Natural killer cell treated with Interleukin-12 subunit alpha and Interleukin-12 subunit beta and Interleukin-15 and Interleukin-18, amount 100 ng/mL, for 72 hours (primary cell): ENCODE measurements around the gene PKP4. TPM values are rescaled to one million over a fixed set of nuclear protein-coding genes. Genes with fewer than 3 reads are reported as not detected.

Experiments
- ATAC-seq, 2 donors: fragments of 150-1000 bp; cut with Tn5 transposase in 1 of 2; sonication (Bioruptor Pico), chemical (Tn5 transposase) in 1 of 2; 2 replicates each; pipeline ENCODE4 v1.10.0; 2021
- DNase-seq: peaks from one replicate; pipeline ENCODE4 v3.0.0; 2022; ENCODE audit warnings: low spot score
- H3K27ac Mint-ChIP-seq, 2 donors: 1 replicate in 1 of 2; 2 replicates in 1 of 2; pipeline ENCODE4 v1.8.0; 2022; ENCODE audit warnings: mixed read lengths in 2 of 2, mild to moderate bottlenecking in 1 of 2, moderate library complexity in 1 of 2
- H3K27me3 Mint-ChIP-seq, 2 donors: 1 replicate in 1 of 2; 2 replicates in 1 of 2; pipeline ENCODE4 v1.8.0; 2022; ENCODE audit warnings: mixed read lengths in 2 of 2
- H3K36me3 Mint-ChIP-seq: one replicate; pipeline ENCODE4 v1.8.0; 2022; ENCODE audit warnings: mixed read lengths
- H3K4me1 Mint-ChIP-seq, 2 donors: 1 replicate in 1 of 2; 2 replicates in 1 of 2; pipeline ENCODE4 v1.8.0; 2022; ENCODE audit warnings: low read depth in 2 of 2, mixed read lengths in 2 of 2, mild to moderate bottlenecking in 1 of 2
- H3K4me3 Mint-ChIP-seq: one replicate; pipeline ENCODE4 v1.8.0; 2022; ENCODE audit warnings: mixed read lengths
- H3K9me3 Mint-ChIP-seq: 2 replicates; pipeline ENCODE4 v1.8.0; 2022; ENCODE audit warnings: mixed read lengths
- total RNA-seq, 2 donors: library from RNA; stranded (reverse); gene quantifications; one replicate each; pipeline ENCODE4 v1.2.3, GENCODE V29; 2022

PKP4 gene
- total RNA-seq, 2 donors from 2014 or later, result 16.9 to 54.4 TPM

- Mint-ChIP-seq H3K4me1 (no peaks in the 10 kb centered on the region), H3K4me3 (no peak overlapping the region), H3K9me3 (no peaks in the 10 kb centered on the region), H3K36me3 (no peaks in the 10 kb centered on the region), H3K27ac (no peak overlapping the region), H3K27me3 (no peaks in the 10 kb centered on the region)
- DNase-seq, result no peak
- ATAC-seq, result no peak
Measured at GRCh38 chr2:158553257-158553656, 96.5 kb downstream of the PKP4 start.

DNA sequence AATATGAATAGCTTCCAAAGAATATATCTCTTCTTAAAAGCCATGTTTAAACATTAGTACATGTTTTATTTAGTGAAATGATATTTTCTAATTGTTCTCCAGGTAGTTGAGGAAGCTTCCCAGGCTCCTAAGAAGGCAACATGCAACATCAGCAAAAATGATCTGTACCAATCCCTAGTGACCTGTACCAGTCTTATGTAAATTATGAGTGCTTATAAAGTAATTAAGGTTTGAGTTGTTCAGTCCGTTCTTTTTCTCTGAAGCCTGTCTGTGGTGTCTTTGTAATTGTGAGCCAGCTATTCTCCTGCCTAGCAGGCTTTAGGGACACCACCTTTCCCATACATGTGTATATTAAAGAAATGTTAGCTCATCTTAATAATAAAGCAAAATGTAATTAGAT, 98.2 kb downstream of the PKP4 start:
- DNase-seq (no peak), ATAC-seq (no peak)
- Mint-ChIP-seq H3K27ac (no peak overlapping the region), H3K4me1 (no peaks in the 10 kb centered on the region), H3K9me3 (no peaks in the 10 kb centered on the region), H3K36me3 (no peaks in the 10 kb centered on the region), H3K27me3 (no peaks in the 10 kb centered on the region), H3K4me3 (no peak overlapping the region)

GRCh38 chr2:158556124-158556523, 99.4 kb downstream of the PKP4 start:
- Mint-ChIP-seq H3K4me3 (no peak overlapping the region), H3K27me3 (no peaks in the 10 kb centered on the region)
- ATAC-seq, result no peak

GRCh38 chr2:158557752-158558151, 101.0 kb downstream of the PKP4 start:
- no peak overlapping the region for H3K4me3 Mint-ChIP-seq
- H3K9me3 Mint-ChIP-seq, result no peaks in the 10 kb centered on the region
- no peaks in the 10 kb centered on the region for H3K4me1 Mint-ChIP-seq
- H3K27me3 Mint-ChIP-seq, result no peaks in the 10 kb centered on the region
- no peak for DNase-seq
- no peaks in the 10 kb centered on the region for H3K36me3 Mint-ChIP-seq
- no peak for ATAC-seq
- H3K27ac Mint-ChIP-seq, result no peak overlapping the region

More at GRCh38 chr2:158556124-158556523, 99.4 kb downstream of the PKP4 start:
- no peak overlapping the region for H3K27ac Mint-ChIP-seq
- no peak for DNase-seq
- H3K4me1 Mint-ChIP-seq, result no peaks in the 10 kb centered on the region
- no peaks in the 10 kb centered on the region for H3K9me3 Mint-ChIP-seq
- no peaks in the 10 kb centered on the region for H3K36me3 Mint-ChIP-seq

DNA sequence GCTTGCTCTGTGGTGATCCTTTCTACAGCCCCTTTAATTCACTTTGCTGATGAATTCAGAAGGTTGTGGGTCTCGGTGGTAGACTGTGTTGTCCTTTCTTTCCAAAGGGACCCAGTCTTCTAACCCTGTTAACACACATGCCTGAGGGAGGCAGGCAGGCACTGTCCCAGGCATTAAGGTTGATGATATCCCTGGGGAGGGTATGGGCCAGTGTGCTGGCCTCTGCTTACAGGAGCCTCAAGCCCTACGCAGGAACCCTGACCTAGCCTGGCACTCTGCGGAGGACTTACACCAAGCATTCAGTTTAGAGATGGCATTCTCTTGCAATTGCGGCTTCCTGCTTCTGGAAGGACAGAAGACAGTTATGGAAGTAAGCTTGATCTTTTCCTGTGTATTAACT, 102.5 kb downstream of the PKP4 start:
- H3K4me3 Mint-ChIP-seq, result no peak overlapping the region
- no peak for DNase-seq

DNA sequence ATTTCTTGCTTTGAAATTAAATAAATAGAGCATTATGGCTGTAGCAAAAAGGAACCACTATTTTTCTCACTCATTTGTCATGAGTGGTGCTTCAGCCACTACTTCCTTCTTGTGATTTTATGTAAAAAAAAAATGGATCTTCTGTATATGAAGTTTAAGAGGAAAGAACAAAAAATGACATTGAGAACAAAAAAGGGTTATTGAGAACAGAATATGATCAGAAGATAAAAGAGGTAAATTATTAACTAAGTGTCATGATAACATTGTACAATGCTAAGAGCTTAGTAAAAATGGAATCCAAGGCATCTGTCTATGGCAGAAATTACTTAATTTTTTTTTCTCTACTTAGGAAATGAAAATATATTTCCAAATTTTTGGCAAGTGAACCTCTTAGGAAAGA, 103.5 kb downstream of the PKP4 start:
- ATAC-seq (no peak), DNase-seq (no peak)
- Mint-ChIP-seq H3K4me3 (no peak overlapping the region), H3K36me3 (no peaks in the 10 kb centered on the region), H3K27ac (no peak overlapping the region), H3K4me1 (no peaks in the 10 kb centered on the region), H3K27me3 (no peaks in the 10 kb centered on the region), H3K9me3 (no peaks in the 10 kb centered on the region)

More for the DNA sequence above, 102.5 kb downstream of the PKP4 start:
- Mint-ChIP-seq H3K27me3 (no peaks in the 10 kb centered on the region), H3K9me3 (no peaks in the 10 kb centered on the region), H3K36me3 (no peaks in the 10 kb centered on the region), H3K4me1 (no peaks in the 10 kb centered on the region), H3K27ac (no peak overlapping the region)
- no peak for ATAC-seq

- DNase-seq, result no peak
- Mint-ChIP-seq H3K27me3 (no peaks in the 10 kb centered on the region), H3K36me3 (no peaks in the 10 kb centered on the region), H3K9me3 (no peaks in the 10 kb centered on the region), H3K27ac (no peak overlapping the region), H3K4me3 (no peak overlapping the region), H3K4me1 (no peaks in the 10 kb centered on the region)
- no peak for ATAC-seq
Measured at GRCh38 chr2:158561054-158561453, 104.3 kb downstream of the PKP4 start.

DNA sequence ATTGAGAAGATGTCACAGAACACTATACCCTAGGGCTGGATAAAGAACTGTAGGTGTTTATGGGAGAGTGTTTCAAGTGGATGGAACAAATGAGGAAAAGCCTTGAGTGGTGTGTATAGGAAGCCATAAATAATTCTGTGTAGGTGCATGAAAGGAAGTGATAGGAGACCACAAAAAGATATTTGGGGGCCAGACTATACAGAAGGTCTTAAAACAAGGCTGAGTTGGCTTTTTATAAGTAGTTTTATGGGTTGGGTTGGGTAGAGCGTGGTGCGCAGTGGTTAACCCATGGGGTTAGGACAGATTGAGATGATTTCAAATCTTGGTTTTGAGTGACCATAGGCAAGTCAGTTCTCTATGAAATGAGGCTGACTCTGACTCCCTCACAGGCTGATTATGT, 110.5 kb downstream of the PKP4 start:
- H3K27ac Mint-ChIP-seq, result no peak overlapping the region
- no peak for DNase-seq
- peaks cover 3% of the 10 kb centered on the region for H3K9me3 Mint-ChIP-seq
- no peak overlapping the region for H3K4me3 Mint-ChIP-seq
- no peaks in the 10 kb centered on the region for H3K4me1 Mint-ChIP-seq
- peaks cover 0 to 8% of the 10 kb centered on the region in 2 donors for H3K27me3 Mint-ChIP-seq
- no peaks in the 10 kb centered on the region for H3K36me3 Mint-ChIP-seq
- ATAC-seq, result no peak

GRCh38 chr2:158569284-158569683, 112.5 kb downstream of the PKP4 start:
- ATAC-seq, result no peak
- no peak for DNase-seq
- Mint-ChIP-seq H3K4me3 (no peak overlapping the region), H3K27ac (no peak overlapping the region), H3K9me3 (peaks cover 3% of the 10 kb centered on the region), H3K4me1 (no peaks in the 10 kb centered on the region), H3K27me3 (peaks cover 0 to 8% of the 10 kb centered on the region in 2 donors), H3K36me3 (no peaks in the 10 kb centered on the region)

DNA sequence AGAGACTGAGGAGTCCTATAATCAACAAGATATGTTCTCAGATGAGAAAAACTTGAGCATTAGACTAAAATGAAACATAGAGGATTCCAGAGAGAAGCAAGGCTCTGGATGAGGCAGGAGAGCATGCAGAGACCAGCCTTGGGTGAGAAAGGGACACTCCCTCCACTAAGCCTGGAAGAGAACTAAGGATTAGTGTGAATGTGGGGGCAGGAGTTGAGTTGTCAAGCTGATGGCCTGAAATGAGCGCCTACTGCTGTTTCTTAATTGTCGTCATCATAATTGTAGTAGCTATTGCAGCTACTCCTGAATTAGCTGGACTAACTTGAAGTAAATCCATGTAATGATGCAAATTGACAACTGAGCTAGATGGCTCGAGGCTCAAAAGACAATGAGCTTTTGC, 114.1 kb downstream of the PKP4 start:
- no peak for ATAC-seq
- H3K27me3 Mint-ChIP-seq, result peaks cover 0 to 8% of the 10 kb centered on the region in 2 donors
- H3K36me3 Mint-ChIP-seq, result no peaks in the 10 kb centered on the region
- H3K27ac Mint-ChIP-seq, result no peak overlapping the region
- H3K9me3 Mint-ChIP-seq, result peaks cover 3% of the 10 kb centered on the region
- H3K4me3 Mint-ChIP-seq, result no peak overlapping the region
- no peaks in the 10 kb centered on the region for H3K4me1 Mint-ChIP-seq
- no peak for DNase-seq

- Mint-ChIP-seq H3K27me3 (peaks cover 0 to 2% of the 10 kb centered on the region in 2 donors), H3K9me3 (no peaks in the 10 kb centered on the region), H3K4me1 (no peaks in the 10 kb centered on the region), H3K4me3 (no peak overlapping the region), H3K36me3 (no peaks in the 10 kb centered on the region), H3K27ac (no peak overlapping the region)
- DNase-seq (no peak), ATAC-seq (no peak)
Measured at GRCh38 chr2:158573739-158574138, 117.0 kb downstream of the PKP4 start.

GRCh38 chr2:158575051-158575635, 118.4 kb downstream of the PKP4 start:
- no peak overlapping the region for H3K27ac Mint-ChIP-seq
- H3K9me3 Mint-ChIP-seq, result no peaks in the 10 kb centered on the region
- no peaks in the 10 kb centered on the region for H3K36me3 Mint-ChIP-seq
- no peak overlapping the region for H3K4me3 Mint-ChIP-seq
- H3K4me1 Mint-ChIP-seq, result no peaks in the 10 kb centered on the region
- no peak for ATAC-seq
- H3K27me3 Mint-ChIP-seq, result no peaks in the 10 kb centered on the region
- no peak for DNase-seq

GRCh38 chr2:158577141-158577540, 120.4 kb downstream of the PKP4 start:
- no peak for DNase-seq

DNA sequence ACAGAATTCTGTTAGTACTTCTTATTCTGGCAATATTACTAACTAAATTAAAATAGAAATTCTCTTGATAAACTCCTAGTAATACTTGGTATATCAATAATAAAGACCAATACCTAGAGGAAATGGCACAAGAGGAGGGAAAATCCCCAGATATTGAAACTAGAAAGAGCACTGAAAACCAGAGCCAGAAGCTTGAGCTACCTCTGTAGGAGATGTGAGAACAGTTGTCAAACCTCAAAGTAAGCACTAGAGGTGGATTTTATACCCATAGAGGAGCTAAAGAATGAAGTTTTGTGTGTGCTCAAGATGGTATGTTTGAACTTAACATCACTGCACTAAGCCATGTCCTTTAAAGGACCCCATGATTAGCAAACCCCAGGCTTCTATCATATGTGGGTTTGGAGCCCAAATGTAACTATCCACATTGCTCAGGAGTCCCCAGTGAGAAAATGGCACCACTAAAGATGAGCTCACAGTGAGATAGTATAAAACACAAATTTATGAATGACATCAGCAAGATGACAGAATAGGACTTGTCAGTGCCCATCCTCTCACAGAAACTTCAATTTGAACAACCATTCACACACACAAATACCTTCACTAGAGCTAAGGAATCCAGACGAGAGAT, 122.1 kb downstream of the PKP4 start:
- ATAC-seq, result no peak
- Mint-ChIP-seq H3K27ac (no peak overlapping the region), H3K4me3 (no peak overlapping the region), H3K36me3 (no peaks in the 10 kb centered on the region), H3K27me3 (no peaks in the 10 kb centered on the region), H3K4me1 (no peaks in the 10 kb centered on the region), H3K9me3 (no peaks in the 10 kb centered on the region)
- DNase-seq, result no peak

More at GRCh38 chr2:158577141-158577540, 120.4 kb downstream of the PKP4 start:
- Mint-ChIP-seq H3K9me3 (no peaks in the 10 kb centered on the region), H3K4me3 (no peak overlapping the region), H3K4me1 (no peaks in the 10 kb centered on the region), H3K27me3 (no peaks in the 10 kb centered on the region), H3K36me3 (no peaks in the 10 kb centered on the region), H3K27ac (no peak overlapping the region)
- ATAC-seq, result no peak

DNA sequence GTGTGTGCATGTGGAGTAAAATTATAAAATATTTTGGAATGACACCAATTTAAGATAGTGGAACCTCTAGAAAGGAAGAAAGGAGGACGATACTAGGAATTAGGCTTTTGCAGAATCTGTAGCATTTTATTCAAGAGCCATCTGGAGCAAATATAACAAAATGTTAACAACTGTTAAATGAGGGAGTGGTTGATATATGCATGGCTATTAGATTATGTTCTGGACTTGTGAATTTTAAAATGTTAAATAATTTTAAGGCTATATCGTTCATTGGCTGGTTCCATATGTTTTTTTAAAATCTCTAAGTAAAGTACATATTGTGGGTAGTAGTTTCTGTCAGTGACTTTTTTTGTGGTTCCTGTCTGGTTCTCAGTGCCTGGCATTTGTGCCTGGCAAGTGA, 123.2 kb downstream of the PKP4 start:
- ATAC-seq (no peak), DNase-seq (no peak)
- Mint-ChIP-seq H3K4me3 (no peak overlapping the region), H3K36me3 (no peaks in the 10 kb centered on the region), H3K27me3 (no peaks in the 10 kb centered on the region), H3K27ac (no peak overlapping the region), H3K9me3 (no peaks in the 10 kb centered on the region), H3K4me1 (no peaks in the 10 kb centered on the region)
